Endodermal cell (in vitro differentiated cells): ENCODE data around the gene KIAA0513. TPM values are rescaled to one million over a fixed set of nuclear protein-coding genes. Genes with fewer than 3 reads are reported as not detected.

Experiments used
- DNase-seq: peaks from one replicate; pipeline ENCODE4 v3.0.0-alpha.2; 2017
- H3K27ac ChIP-seq: 2 replicates; pipeline ENCODE4 v1.5.1; 2013; ENCODE audit warnings: mild to moderate bottlenecking, low read depth, low read length, moderate library complexity
- H3K27me3 ChIP-seq: 2 replicates; pipeline ENCODE4 v1.6.1; 2013; ENCODE audit warnings: mild to moderate bottlenecking, low read length, moderate library complexity; ENCODE audit not compliant: insufficient read depth, control insufficient read depth, poor library complexity, severe bottlenecking
- H3K36me3 ChIP-seq: 2 replicates; pipeline ENCODE4 v1.7.0; 2013; ENCODE audit warnings: mild to moderate bottlenecking, low read length, moderate library complexity; ENCODE audit not compliant: control insufficient read depth, insufficient read depth
- H3K4me1 ChIP-seq: one replicate; pipeline ENCODE4 v1.7.0; 2013; ENCODE audit warnings: low read length; ENCODE audit not compliant: control insufficient read depth, insufficient read depth
- H3K4me3 ChIP-seq: 2 replicates; pipeline ENCODE4 v1.5.1; 2013; ENCODE audit warnings: mild to moderate bottlenecking, low read length, moderate library complexity
- H3K9ac ChIP-seq: 2 replicates; pipeline ENCODE4 v1.6.1; 2013; ENCODE audit warnings: mild to moderate bottlenecking, low read length, moderate library complexity; ENCODE audit not compliant: poor library complexity, severe bottlenecking; ENCODE audit errors: extremely low read depth
- H3K9me3 ChIP-seq: 2 replicates; pipeline ENCODE4 v1.6.1; 2013; ENCODE audit warnings: mild to moderate bottlenecking, low read length, moderate library complexity; ENCODE audit not compliant: control insufficient read depth
- H3K27ac Mint-ChIP-seq: 2 replicates; pipeline ENCODE4 v1.8.0; 2020; ENCODE audit warnings: mixed read lengths
- H3K27me3 Mint-ChIP-seq: 2 replicates; pipeline ENCODE4 v1.8.0; 2021; ENCODE audit warnings: mild to moderate bottlenecking, mixed read lengths; ENCODE audit not compliant: insufficient read depth
- H3K36me3 Mint-ChIP-seq: 2 replicates; pipeline ENCODE4 v1.8.0; 2020; ENCODE audit warnings: low read depth, mixed read lengths
- H3K4me1 Mint-ChIP-seq: 2 replicates; pipeline ENCODE4 v1.8.0; 2020; ENCODE audit warnings: mixed read lengths
- H3K4me3 Mint-ChIP-seq: 2 replicates; pipeline ENCODE4 v1.8.0; 2020; ENCODE audit warnings: mild to moderate bottlenecking, moderate library complexity, mixed read lengths
- H3K9me3 Mint-ChIP-seq: 2 replicates; pipeline ENCODE4 v1.8.0; 2020; ENCODE audit warnings: mild to moderate bottlenecking, mixed read lengths
- CTCF ChIP-seq: fragments of 200-600 bp; sonication (generic); conservative IDR thresholded peaks from 2 replicates; pipeline ENCODE4 v1.5.0; 2021; ENCODE audit warnings: antibody characterized with exemption, mild to moderate bottlenecking
- WGBS, 2 experiments: methylation state at CpG; one replicate each; pipeline versions ENCODE4 v1.1.5 to v1.1.7; 2013; ENCODE audit warnings: missing lambda C conversion rate in 2 of 2, mixed read lengths in 1 of 2; ENCODE audit not compliant: insufficient coverage in 1 of 2, insufficient read length in 1 of 2; 5-methylcytosine and 5-hydroxymethylcytosine counted together
- total RNA-seq, 2 donors: library from RNA; stranded (reverse); fragmentation: NEBNext Ultra II Directional in 1 of 2; extraction: Animal tissue kit (Norgen Biotek cat#: 25700) in 1 of 2; gene quantifications; 2 replicates in 1 of 2; 3 replicates in 1 of 2; pipeline ENCODE4 v1.2.1, GENCODE V29; 2021

KIAA0513 gene
- total RNA-seq, 2 donors from 2014 or later: 9.2 to 16.0 TPM

DNA sequence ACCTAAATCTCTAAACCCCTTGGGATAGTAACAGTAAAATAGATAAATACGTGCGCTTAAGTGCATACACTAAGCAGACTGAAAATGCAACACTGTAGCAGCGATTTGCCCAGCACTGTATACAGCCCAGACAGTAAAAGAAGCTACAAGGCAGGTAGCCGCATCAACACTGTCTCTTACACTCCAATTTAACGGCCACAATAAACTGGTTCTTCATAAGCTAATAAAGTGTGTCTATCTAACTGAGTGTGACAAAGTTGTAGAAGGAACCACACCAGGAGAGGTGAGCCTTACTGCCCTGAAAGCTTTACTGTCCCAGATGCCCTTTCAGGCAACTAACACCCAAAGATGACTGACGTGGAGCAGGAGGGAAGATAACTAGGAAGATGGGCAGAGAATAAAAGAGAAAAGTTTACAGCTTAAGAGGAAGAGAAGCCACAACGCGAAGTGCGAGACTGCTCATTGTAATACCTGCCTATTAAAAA, 17.1 kb upstream of the KIAA0513 start:
- WGBS, 2 experiments: 48 to 90% methylated on average over 3 to 9 of the region's 9 CpGs
- TF ChIP-seq CTCF: no peak
- no peak for DNase-seq
- H3K4me1 Mint-ChIP-seq: peaks cover 22% of the 10 kb centered on the region
- Histone ChIP-seq H3K4me3 (peak overlapping the region; percentile 95), H3K27ac (no peak overlapping the region), H3K27me3 (no peaks in the 10 kb centered on the region), H3K9me3 (no peaks in the 10 kb centered on the region), H3K9ac (peak overlapping the region; percentile 80), H3K4me1 (peaks cover 2% of the 10 kb centered on the region), H3K36me3 (peaks cover 12% of the 10 kb centered on the region)
- peak overlapping the region; percentile 96 for H3K4me3 Mint-ChIP-seq
- no peaks in the 10 kb centered on the region for H3K27me3 Mint-ChIP-seq
- H3K36me3 Mint-ChIP-seq: peaks cover 21% of the 10 kb centered on the region
- H3K27ac Mint-ChIP-seq: peak overlapping the region; percentile 97
- H3K9me3 Mint-ChIP-seq: no peaks in the 10 kb centered on the region

GRCh38 chr16:85010931-85011845, 16.4 kb upstream of the KIAA0513 start, which contains the start of gene ZDHHC7:
ZDHHC7 (minus strand) TSS chr16:85011535; CDS start chr16:84990618, 20,917 bp downstream.
- peak within 1 kb of the TSS; percentile 80 for H3K9ac ChIP-seq
- peaks cover 17% of the 10 kb centered on the region for H3K36me3 Mint-ChIP-seq
- H3K27ac ChIP-seq: peak within 1 kb of the TSS; percentile 94
- H3K4me1 ChIP-seq: peaks cover 4% of the 10 kb centered on the region
- peak; percentile 27 for TF ChIP-seq CTCF
- peak within 1 kb of the TSS; percentile 98 for H3K27ac Mint-ChIP-seq
- H3K4me1 Mint-ChIP-seq: peaks cover 19% of the 10 kb centered on the region
- peaks cover 12% of the 10 kb centered on the region for H3K36me3 ChIP-seq
- no peaks in the 10 kb centered on the region for H3K27me3 ChIP-seq
- 0% methylated on average over 55 to 86 of the region's 86 CpGs for WGBS, 2 experiments
- no peaks in the 10 kb centered on the region for H3K9me3 Mint-ChIP-seq
- no peaks in the 10 kb centered on the region for H3K9me3 ChIP-seq
- peak within 1 kb of the TSS; percentile 95 for H3K4me3 ChIP-seq
- DNase-seq: peak; percentile 93
- H3K4me3 Mint-ChIP-seq: peak within 1 kb of the TSS; percentile 96
- H3K27me3 Mint-ChIP-seq: no peaks in the 10 kb centered on the region

GRCh38 chr16:85011846-85012284, 15.7 kb upstream of the KIAA0513 start:
- DNase-seq: no peak
- H3K4me3 Mint-ChIP-seq: peak overlapping the region; percentile 96
- TF ChIP-seq CTCF: no peak
- peak overlapping the region; percentile 98 for H3K27ac Mint-ChIP-seq
- no peaks in the 10 kb centered on the region for H3K27me3 ChIP-seq
- H3K36me3 ChIP-seq: peaks cover 12% of the 10 kb centered on the region
- peak overlapping the region; percentile 94 for H3K27ac ChIP-seq
- peaks cover 15% of the 10 kb centered on the region for H3K36me3 Mint-ChIP-seq
- 33 to 53% methylated on average over 11 to 17 of the region's 17 CpGs for WGBS, 2 experiments
- no peaks in the 10 kb centered on the region for H3K9me3 ChIP-seq
- peaks cover 19% of the 10 kb centered on the region for H3K4me1 Mint-ChIP-seq
- peak overlapping the region; percentile 95 for H3K4me3 ChIP-seq
- no peaks in the 10 kb centered on the region for H3K9me3 Mint-ChIP-seq
- peaks cover 4% of the 10 kb centered on the region for H3K4me1 ChIP-seq
- no peaks in the 10 kb centered on the region for H3K27me3 Mint-ChIP-seq
- peak overlapping the region; percentile 80 for H3K9ac ChIP-seq
